Adrenal gland (tissue), 12 donors: Measurements from ENCODE around the gene C11orf68. TPM values are rescaled to one million over a fixed set of nuclear protein-coding genes. Genes with fewer than 3 reads are reported as not detected.

Experiments
- DNase-seq, 7 donors: peaks; one replicate each; pipeline ENCODE4 v3.0.0-alpha.2; 2019 to 2020
- H3K27ac ChIP-seq, 5 donors: fragments of 200-600 bp; sonication (generic) in 4 of 5; 1 replicate in 3 of 5; 2 replicates in 2 of 5; pipeline versions ENCODE4 v1.5.1 to v1.8.0; 2016 to 2020; ENCODE audit warnings: mild to moderate bottlenecking in 1 of 5
- H3K27me3 ChIP-seq: fragments of 200-600 bp; 2 replicates; pipeline ENCODE4 v1.8.0; 2021
- H3K36me3 ChIP-seq, 2 donors: fragments of 200-600 bp; replicated peaks in 1 of 2; 1 replicate in 1 of 2; 2 replicates in 1 of 2; pipeline versions ENCODE4 v1.5.1 to v1.8.0; 2018 to 2022
- H3K4me1 ChIP-seq, 2 donors: fragments of 200-600 bp; replicated peaks in 1 of 2; 1 replicate in 1 of 2; 2 replicates in 1 of 2; pipeline versions ENCODE4 v1.5.1 to v1.8.0; 2018 to 2021
- H3K4me3 ChIP-seq, 4 donors: fragments of 200-600 bp; sonication (generic) in 3 of 4; one replicate each; pipeline ENCODE4 v1.5.1; 2016 to 2018
- H3K9me3 ChIP-seq, 3 donors: fragments of 200-600 bp; sonication (generic) in 1 of 3; replicated peaks in 1 of 3; 1 replicate in 2 of 3; 2 replicates in 1 of 3; pipeline versions ENCODE4 v1.5.1 to v1.8.0; 2016 to 2021
- CTCF ChIP-seq, 6 experiments: fragments of 450-650 bp in 4 of 6; fragments of 200-600 bp in 2 of 6; sonication (generic) in 1 of 6; IDR thresholded peaks; 1 replicate in 5 of 6; 2 replicates in 1 of 6; pipeline versions ENCODE4 v1.5.1 to v1.8.0; 2016 to 2021; ENCODE audit warnings: antibody characterized with exemption in 6 of 6, mild to moderate bottlenecking in 2 of 6, moderate library complexity in 1 of 6
- POLR2A ChIP-seq, 2 donors: fragments of 450-650 bp; IDR thresholded peaks; one replicate each; pipeline ENCODE4 v1.6.1; 2017; ENCODE audit warnings: antibody characterized with exemption in 2 of 2, mild to moderate bottlenecking in 2 of 2, moderate library complexity in 1 of 2
- WGBS, 4 donors: extraction: QIAGEN DNeasy Blood & Tissue Kit in 2 of 4; methylation state at CpG; one replicate each; pipeline versions ENCODE4 v1.1.5 to v1.1.7; 2013 to 2017; 5-methylcytosine and 5-hydroxymethylcytosine counted together
- intact Hi-C, 2 donors: fragments of 100-400 bp; cut with DNase I; formaldehyde crosslinking; loops; one replicate each; pipeline versions ENCODE4 v1.14.1 to v1.15.0; 2022 to 2023
- polyA plus RNA-seq, 3 donors: library from polyadenylated mRNA; stranded (reverse); fragments of 200-250 nt in 2 of 3; fragments of 350-450 nt in 1 of 3; fragmentation: Illumina TruSeq in 1 of 3; extraction: RNeasy Lipid Tissue Mini Kit (QIAGEN cat#74804) in 1 of 3; gene quantifications; one replicate each; pipeline ENCODE4 v1.2.3, GENCODE V29; 2013 to 2014
- total RNA-seq, 9 donors: library from RNA; depleted of rRNA in 4 of 9; stranded (reverse); fragments of >200 nt in 4 of 9; fragments of 120-200 nt in 1 of 9; fragmentation: NEBNext Ultra II Directional in 1 of 9; extraction: Animal tissue kit (Norgen Biotek cat#: 25700) in 1 of 9; gene quantifications; one replicate each; pipeline versions ENCODE4 v1.1.0 to v1.2.4, GENCODE V29; 2013 to 2023
- donor health status: healthy with polysubstance abuse.
- donor health status: Bipolar disorder and iron deficiency.
- donor health status: DM: yes; HTN: yes; CAD: no.
- donor health status: DM: no; HTN: no; CAD: no.
- donor health status: DM: no; HTN: no; CAD: no.
- donor health status: DM: yes; HTN: yes; CAD: no.

The C11orf68 gene
- total and polyA plus RNA-seq, 12 donors = 11.5 to 51.9 (median 26.9) TPM

- DNase-seq = no peak
- peaks cover 12 to 16% of the 10 kb centered on the region in 2 donors for H3K4me1 ChIP-seq
- no peak overlapping the region for H3K27ac ChIP-seq
- intact Hi-C loops = no loop called here
- TF ChIP-seq POLR2A (IDR thresholded peaks at IDR 0.05) (no peak), CTCF (IDR thresholded peaks at IDR 0.05) (no peak)
- H3K27me3 ChIP-seq = no peaks in the 10 kb centered on the region
- 15 to 41% (median 27%) methylated on average over 2 to 5 of the region's 5 CpGs for WGBS, 4 donors
- no peaks in the 10 kb centered on the region for H3K36me3 ChIP-seq
- H3K4me3 ChIP-seq = no peak overlapping the region
- no peaks in the 10 kb centered on the region for H3K9me3 ChIP-seq
Observed at GRCh38 chr11:65903068-65903481, 15.8 kb downstream of the C11orf68 start.

- Histone ChIP-seq H3K27me3 (no peaks in the 10 kb centered on the region), H3K9me3 (no peaks in the 10 kb centered on the region), H3K4me1 (peaks cover 12 to 16% of the 10 kb centered on the region in 2 donors), H3K4me3 (peak overlapping the region in 1 of 4 donors; percentile 63), H3K36me3 (no peaks in the 10 kb centered on the region), H3K27ac (peak overlapping the region; percentile 3 to 85 (median 70))
- DNase-seq = no peak
- 76 to 81% (median 77%) methylated on average over 11 of the region's 11 CpGs for WGBS, 4 donors
- TF ChIP-seq CTCF (IDR thresholded peaks at IDR 0.05) = no peak
- no peak for TF ChIP-seq POLR2A (IDR thresholded peaks at IDR 0.05)
- intact Hi-C loops = no loop called here
Observed at GRCh38 chr11:65900899-65901180, 18.0 kb downstream of the C11orf68 start.

- Histone ChIP-seq H3K27me3 (no peaks in the 10 kb centered on the region), H3K4me3 (peak within 1 kb of the TSS in 3 of 4 donors; percentile 6 to 63 (median 39)), H3K27ac (peak within 1 kb of the TSS; percentile 3 to 85 (median 70)), H3K9me3 (no peaks in the 10 kb centered on the region), H3K4me1 (peaks cover 12 to 16% of the 10 kb centered on the region in 2 donors), H3K36me3 (no peaks in the 10 kb centered on the region)
- peak; percentile 85 to 95 (median 93) for DNase-seq
- no peak for TF ChIP-seq CTCF (IDR thresholded peaks at IDR 0.05)
- TF ChIP-seq POLR2A (IDR thresholded peaks at IDR 0.05) = peak; percentile 90 to 97
- 2 to 17% (median 3%) methylated on average over 6 to 80 of the region's 80 CpGs for WGBS, 4 donors
- intact Hi-C loops = no loop called here
Observed at GRCh38 chr11:65900125-65900898, 18.6 kb downstream of the C11orf68 start, which contains the start of gene FOSL1. TSS of gene FOSL1 (minus strand) at chr11:65900388. CDS start at chr11:65900339, 49 bp downstream.

GRCh38 chr11:65899356-65900124 is 19.3 kb downstream of the C11orf68 start:
- 0 to 5% (median 2%) methylated on average over 27 to 78 of the region's 78 CpGs for WGBS, 4 donors
- Histone ChIP-seq H3K4me1 (peaks cover 12 to 16% of the 10 kb centered on the region in 2 donors), H3K9me3 (no peaks in the 10 kb centered on the region), H3K27ac (peak overlapping the region in 4 of 5 donors; percentile 63 to 85 (median 76)), H3K36me3 (no peaks in the 10 kb centered on the region), H3K27me3 (no peaks in the 10 kb centered on the region), H3K4me3 (peak overlapping the region in 3 of 4 donors; percentile 6 to 63 (median 39))
- no peak for TF ChIP-seq CTCF (IDR thresholded peaks at IDR 0.05)
- TF ChIP-seq POLR2A (IDR thresholded peaks at IDR 0.05) = no peak
- DNase-seq = peak; percentile 64 to 82 (median 74)
- intact Hi-C loops = no loop called here
